ENCODE data around the gene USP27X. TPM values are rescaled to one million over a fixed set of nuclear protein-coding genes. Genes with fewer than 3 reads are reported as not detected.

USP27X gene
- total and polyA plus RNA-seq, 8 donors: 3.4 to 9.2 (median 7.3) TPM

GRCh38 chrX:49844611-49845010 is 34.7 kb upstream of the USP27X start:
- H3K4me1 ChIP-seq: no peaks in the 10 kb centered on the region
- H3K36me3 ChIP-seq: no peaks in the 10 kb centered on the region
- intact Hi-C loops (cut with DNase I): no loop called here
- ATAC-seq: peak; percentile 19
- H3K27me3 ChIP-seq: no peaks in the 10 kb centered on the region
- H3K27ac ChIP-seq: no peak overlapping the region
- DNase-seq: peak in 2 of 4 donors; percentile 50 to 75
- H3K9me3 ChIP-seq: no peaks in the 10 kb centered on the region
- H3K4me3 ChIP-seq: no peak overlapping the region
- TF ChIP-seq, protein P1, sequence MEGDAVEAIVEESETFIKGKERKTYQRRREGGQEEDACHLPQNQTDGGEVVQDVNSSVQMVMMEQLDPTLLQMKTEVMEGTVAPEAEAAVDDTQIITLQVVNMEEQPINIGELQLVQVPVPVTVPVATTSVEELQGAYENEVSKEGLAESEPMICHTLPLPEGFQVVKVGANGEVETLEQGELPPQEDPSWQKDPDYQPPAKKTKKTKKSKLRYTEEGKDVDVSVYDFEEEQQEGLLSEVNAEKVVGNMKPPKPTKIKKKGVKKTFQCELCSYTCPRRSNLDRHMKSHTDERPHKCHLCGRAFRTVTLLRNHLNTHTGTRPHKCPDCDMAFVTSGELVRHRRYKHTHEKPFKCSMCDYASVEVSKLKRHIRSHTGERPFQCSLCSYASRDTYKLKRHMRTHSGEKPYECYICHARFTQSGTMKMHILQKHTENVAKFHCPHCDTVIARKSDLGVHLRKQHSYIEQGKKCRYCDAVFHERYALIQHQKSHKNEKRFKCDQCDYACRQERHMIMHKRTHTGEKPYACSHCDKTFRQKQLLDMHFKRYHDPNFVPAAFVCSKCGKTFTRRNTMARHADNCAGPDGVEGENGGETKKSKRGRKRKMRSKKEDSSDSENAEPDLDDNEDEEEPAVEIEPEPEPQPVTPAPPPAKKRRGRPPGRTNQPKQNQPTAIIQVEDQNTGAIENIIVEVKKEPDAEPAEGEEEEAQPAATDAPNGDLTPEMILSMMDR (IDR thresholded peaks at IDR 0.05): no peak

DNA sequence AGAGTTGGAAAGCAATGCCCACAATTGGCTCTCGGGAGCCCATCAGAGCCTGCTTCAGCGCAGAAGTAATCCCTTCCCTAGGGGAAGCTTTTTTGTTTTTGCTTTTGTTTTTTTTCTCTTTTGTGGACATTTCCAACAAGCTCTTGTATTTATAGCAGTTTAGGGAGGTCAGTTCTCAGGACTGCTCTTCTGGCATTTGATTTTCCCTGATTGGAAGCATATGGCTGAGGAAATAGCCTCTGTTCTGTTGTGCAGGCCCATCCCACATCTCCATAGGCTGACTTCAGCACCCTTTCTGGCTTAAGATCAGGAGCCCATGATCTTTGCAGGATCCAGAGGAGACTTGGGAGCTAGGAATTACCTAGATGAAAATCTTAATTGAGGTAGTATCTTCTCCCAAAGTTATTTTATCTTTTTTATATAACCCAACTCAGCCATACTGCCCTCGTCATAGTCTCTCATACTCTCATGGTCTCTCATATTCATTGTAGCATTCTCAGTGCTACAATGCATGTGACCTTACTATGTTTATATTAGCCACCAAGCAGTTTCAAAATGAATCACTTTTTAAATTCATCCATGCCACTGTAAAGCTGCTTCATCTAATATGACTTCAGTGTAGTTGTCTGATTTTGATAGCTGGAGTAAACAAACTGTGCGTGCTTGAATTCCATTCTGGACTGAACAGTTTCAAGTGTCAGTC is 33.4 kb upstream of the USP27X start:
- DNase-seq (no peak), ATAC-seq (no peak)
- Histone ChIP-seq H3K27ac (no peak overlapping the region), H3K9me3 (no peaks in the 10 kb centered on the region), H3K36me3 (no peaks in the 10 kb centered on the region), H3K27me3 (no peaks in the 10 kb centered on the region), H3K4me1 (no peaks in the 10 kb centered on the region), H3K4me3 (no peak overlapping the region)
- TF ChIP-seq, protein P1 (IDR thresholded peaks at IDR 0.05): no peak
- intact Hi-C loops (cut with DNase I): no loop called here

DNA sequence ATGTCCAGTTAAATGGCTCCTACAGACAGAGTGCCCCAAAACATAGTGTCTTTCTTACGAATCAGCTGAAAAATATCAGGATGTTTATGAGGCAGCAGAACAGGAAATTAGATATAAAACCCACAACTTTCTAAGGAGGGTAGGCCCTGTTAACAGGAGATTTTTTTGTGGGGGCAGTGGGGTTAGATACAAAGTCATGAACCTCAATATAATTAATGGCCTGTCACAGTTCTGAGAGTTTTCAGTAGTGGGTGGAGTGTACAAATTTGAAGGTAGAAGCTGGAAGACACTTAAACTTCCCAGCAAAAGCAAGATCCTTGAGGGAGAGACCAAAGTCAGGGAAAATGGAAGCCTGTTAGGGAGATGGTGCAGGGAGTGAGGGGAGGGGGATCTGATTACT is 32.8 kb upstream of the USP27X start:
- TF ChIP-seq, protein P1 (IDR thresholded peaks at IDR 0.05): no peak
- DNase-seq: no peak
- H3K27ac ChIP-seq: no peak overlapping the region

DNA sequence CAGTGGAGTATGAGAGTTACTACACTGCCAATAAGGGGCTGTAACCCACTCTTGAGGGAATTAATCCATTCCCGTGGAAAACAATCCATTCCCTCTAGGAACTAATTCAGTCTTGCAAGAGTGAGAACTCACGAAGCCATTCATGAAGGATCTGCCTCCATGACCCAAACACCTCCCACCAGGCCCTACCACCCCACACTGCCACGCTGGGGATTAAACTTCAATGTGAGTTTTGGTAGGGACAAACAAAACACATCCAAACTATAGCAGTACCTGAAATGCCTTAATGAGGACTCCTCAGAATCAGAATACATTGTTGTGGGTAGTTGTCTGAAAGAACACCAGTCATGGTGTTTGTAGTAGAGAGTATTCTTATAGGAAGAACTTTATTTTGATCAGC is 31.0 kb upstream of the USP27X start:
- ATAC-seq: no peak
- no peak for DNase-seq
- Histone ChIP-seq H3K27ac (no peak overlapping the region), H3K27me3 (no peaks in the 10 kb centered on the region), H3K36me3 (no peaks in the 10 kb centered on the region), H3K4me1 (no peaks in the 10 kb centered on the region), H3K9me3 (no peaks in the 10 kb centered on the region), H3K4me3 (no peak overlapping the region)
- intact Hi-C loops (cut with DNase I): no loop called here
- TF ChIP-seq, protein P1 (IDR thresholded peaks at IDR 0.05): no peak

More for the DNA sequence above, 32.8 kb upstream of the USP27X start:
- Histone ChIP-seq H3K4me1 (no peaks in the 10 kb centered on the region), H3K9me3 (no peaks in the 10 kb centered on the region), H3K4me3 (no peak overlapping the region), H3K27me3 (no peaks in the 10 kb centered on the region), H3K36me3 (no peaks in the 10 kb centered on the region)
- intact Hi-C loops (cut with DNase I): no loop called here
- no peak for ATAC-seq

DNA sequence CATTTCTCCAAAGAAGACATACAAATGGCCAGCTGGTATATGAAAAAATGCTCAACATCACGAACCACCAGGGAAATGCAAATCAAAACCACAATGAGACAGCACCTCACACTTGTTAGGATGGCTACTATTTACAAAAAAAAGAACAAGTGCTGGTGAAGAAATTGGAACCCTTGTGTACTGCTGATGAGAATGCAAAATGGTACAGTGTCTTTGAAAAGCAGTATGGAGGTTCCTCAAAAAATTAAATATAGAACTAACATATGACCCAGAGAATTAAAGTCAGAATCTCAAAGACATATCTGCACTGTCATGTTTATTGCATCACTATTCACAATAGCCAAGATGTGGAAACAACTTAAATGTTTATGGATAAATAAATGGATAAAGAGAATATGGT is 29.3 kb upstream of the USP27X start:
- no peak overlapping the region for H3K27ac ChIP-seq
- TF ChIP-seq, protein P1 (IDR thresholded peaks at IDR 0.05): no peak
- ATAC-seq: no peak

More for the DNA sequence above, 29.3 kb upstream of the USP27X start:
- Histone ChIP-seq H3K27me3 (no peaks in the 10 kb centered on the region), H3K9me3 (no peaks in the 10 kb centered on the region), H3K4me1 (no peaks in the 10 kb centered on the region), H3K36me3 (no peaks in the 10 kb centered on the region), H3K4me3 (no peak overlapping the region)
- DNase-seq: no peak
- intact Hi-C loops (cut with DNase I): no loop called here
